OCI-LY3 (cell line): ENCODE data around the gene GLB1L.

Experiments
- EZH2phosphoT487 ChIP-seq: fragments of 200-600 bp; shearing (Covaris generic); IDR thresholded peaks from 2 replicates; pipeline ENCODE4 v1.6.1; 2018; ENCODE audit warnings: antibody characterized with exemption, mixed run types, low read depth
- TF ChIP-seq, protein P1 (sequence below): fragments of 200-600, 300-600 bp; sonication (generic); IDR thresholded peaks from 2 replicates; pipeline ENCODE4 v1.5.1; 2014; ENCODE audit warnings: antibody characterized with exemption, low read length, low read depth

DNA sequence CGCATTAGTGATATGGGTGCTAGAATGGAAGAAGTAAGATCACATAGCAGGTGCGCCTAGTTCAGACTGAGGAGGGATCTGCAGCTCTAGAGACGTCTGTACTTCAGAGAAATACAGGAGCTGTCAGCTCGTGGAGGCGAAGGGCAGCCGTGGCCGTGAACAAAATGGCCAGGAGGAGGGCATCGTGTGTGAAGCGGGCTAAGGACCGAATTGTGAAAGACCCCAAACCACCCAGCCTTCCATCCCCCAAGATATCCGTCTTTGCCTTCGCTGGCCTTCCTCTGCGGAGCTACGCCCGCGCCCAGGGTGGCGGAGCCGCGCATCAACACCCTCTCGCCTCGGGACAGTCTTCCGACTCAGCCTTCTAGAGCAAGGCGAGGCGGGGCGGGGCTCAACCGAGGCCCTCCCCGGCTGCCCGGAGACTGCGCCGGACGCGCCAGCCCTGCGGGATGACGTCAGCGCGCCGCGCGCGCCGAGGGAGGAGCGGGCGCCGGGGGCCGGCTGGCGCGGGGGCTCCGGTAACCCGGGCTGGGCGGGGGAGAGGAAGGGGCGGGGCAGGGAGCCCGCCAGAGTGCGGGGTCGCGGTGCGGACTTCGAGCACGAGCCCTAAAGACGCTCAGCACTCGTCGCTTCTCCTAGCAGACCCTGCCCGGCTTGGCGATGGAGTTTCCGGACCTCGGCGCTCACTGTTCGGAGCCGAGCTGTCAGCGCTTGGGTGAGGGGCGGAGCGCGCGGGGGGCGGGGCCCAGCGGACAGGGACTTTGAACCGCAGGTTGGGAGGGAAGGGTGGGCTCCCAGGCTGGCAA is 38.7 kb downstream of the GLB1L start, which contains the start of gene ZFAND2B:
- TF ChIP-seq, protein P1, sequence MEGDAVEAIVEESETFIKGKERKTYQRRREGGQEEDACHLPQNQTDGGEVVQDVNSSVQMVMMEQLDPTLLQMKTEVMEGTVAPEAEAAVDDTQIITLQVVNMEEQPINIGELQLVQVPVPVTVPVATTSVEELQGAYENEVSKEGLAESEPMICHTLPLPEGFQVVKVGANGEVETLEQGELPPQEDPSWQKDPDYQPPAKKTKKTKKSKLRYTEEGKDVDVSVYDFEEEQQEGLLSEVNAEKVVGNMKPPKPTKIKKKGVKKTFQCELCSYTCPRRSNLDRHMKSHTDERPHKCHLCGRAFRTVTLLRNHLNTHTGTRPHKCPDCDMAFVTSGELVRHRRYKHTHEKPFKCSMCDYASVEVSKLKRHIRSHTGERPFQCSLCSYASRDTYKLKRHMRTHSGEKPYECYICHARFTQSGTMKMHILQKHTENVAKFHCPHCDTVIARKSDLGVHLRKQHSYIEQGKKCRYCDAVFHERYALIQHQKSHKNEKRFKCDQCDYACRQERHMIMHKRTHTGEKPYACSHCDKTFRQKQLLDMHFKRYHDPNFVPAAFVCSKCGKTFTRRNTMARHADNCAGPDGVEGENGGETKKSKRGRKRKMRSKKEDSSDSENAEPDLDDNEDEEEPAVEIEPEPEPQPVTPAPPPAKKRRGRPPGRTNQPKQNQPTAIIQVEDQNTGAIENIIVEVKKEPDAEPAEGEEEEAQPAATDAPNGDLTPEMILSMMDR: no peak
- no peak for TF ChIP-seq EZH2phosphoT487
